NCI-H748 (cell line): ENCODE measurements around the gene MRPL18.
"Not testable (repeated sequence)": the region's sequence is repeated elsewhere in the genome, so short reads cannot be mapped to it uniquely, and the experiment has no call there.

Experiments
- DNase-seq: peaks from one replicate; lab custom pipeline; 2025; ENCODE audit not compliant: unreplicated experiment; lab: John Stamatoyannopoulos, UW

MRPL18 gene

DNA sequence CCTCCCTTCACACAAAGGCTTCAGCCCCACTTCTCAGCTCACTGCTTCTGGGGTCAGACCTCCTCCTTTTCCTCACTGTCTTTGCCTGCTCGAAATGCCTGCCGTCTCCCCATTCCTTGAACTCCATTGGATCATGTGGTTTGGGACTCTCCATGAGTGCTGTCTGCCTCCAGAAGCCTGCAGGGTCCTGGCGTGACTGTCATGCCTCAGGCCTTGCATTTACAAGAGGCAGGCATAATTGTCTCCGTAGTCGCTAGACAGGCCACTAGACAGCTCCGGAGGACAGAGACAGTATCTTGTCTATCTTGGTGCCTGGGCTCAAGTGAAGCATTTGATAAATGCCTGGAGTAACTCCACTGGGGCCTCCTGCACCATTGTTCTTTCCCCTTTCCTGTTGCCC is 25.1 kb downstream of the MRPL18 start:
- DNase-seq: no peak

DNA sequence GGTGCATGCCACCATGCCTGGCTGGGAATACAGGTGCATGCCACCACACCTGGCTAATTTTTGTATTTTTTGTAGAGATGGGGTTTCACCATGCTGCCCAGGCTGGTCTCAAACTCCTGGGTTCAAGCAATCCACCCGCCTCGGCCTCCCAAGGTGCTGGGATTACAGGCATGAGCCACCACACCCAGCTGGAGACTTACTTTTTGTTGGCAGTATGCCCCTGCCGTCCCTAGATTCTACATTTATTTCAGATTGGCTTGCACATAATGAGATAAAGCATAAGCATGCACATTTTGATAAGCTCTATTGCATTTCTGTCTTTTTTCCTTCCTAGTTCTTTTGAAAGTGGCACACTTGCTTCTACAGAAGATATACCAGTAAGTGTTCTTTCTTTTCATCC is 26.5 kb downstream of the MRPL18 start:
- not testable (repeated sequence) for DNase-seq

DNA sequence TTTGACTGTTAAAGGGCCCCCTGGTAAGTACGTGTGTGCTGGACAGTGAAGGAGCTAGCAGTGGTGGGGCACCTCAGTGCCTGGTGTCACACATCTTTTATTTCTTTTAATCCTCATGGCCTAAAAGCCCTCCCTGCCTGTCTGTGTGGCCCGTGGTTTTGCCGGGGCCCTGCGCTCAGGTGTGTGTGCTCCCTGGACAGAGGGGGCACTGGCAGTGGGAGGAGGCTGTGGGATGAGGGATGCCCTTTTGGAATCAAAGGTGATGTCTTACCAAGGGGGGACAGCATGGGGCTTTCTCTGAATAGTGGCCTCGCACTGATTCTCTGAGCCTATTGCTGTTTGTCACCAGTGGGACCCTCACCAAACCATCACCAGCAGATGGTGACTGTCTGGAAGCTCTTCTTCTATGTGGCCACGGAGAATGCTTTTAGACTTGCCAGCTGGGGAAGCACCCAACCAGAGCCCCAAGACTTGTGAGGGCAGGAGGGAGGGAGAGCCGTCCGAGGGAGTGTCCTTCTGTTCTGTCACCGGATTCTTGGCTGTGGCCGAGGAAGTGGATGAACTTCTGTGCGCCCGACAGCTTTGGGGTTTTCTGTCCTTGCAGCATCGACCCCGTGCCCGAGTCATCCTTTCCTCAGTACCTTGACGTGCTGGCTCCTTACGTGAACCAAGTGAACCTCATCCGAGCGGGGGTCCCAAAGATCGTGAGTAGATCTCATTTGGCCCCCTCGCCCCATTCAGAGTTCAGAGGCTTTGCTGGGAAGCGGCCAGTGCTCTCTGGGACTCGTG is 27.9 kb downstream of the MRPL18 start:
- no peak for DNase-seq

DNA sequence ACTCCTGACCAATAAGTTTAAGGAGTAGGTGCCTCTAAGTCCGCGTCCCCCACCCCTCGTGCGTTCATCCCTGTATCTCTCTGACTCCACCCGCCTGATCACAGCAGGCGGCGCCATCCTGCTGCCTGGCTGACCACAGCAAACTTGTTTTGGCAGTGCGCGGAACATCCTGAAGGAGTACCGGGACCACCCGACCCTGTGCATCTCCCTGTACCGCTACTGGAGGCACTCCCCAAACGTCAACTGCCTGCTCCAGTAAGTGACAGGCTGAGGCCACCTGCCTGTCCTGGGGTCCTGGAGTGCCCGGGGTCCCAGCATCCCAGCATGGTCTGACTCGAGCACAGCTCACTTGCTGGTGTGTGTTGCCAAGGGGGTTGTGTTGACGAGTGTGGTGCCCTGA is 28.8 kb downstream of the MRPL18 start:
- no peak for DNase-seq

DNA sequence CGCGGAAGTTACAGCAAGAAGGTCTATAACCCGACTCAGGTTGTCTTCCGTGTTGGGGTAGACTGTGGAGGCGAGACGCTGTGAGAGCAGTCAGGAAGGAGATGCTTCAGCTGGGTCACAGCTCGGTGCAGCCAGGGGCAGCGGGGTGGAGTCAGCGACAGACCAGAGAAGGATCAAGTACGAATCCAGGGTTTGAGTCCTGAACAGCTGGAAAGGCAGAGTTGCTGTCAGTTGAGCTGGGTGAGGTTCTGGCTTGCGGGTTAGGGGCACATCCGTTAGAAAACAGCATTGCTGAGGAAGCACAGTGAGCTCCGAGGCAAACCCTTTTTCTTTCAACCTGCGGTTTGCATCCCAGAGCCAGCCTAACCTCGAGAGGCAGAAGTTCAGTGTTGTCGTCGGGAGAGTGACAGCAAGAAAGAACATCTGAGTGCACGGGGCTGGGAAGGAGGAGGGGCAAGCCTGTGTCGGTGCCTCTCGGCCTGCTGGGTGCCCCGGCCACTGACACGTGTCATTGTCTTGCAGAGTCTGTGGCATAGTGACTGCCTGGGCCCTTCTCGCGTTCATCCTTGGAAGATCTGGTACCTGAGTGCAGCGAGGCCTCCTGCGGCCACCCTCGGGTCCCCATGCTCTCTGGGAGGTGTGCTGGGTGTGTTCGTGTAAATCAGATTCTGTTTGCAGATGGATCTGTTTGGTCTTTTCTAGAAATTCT is 29.8 kb downstream of the MRPL18 start:
- no peak for DNase-seq

DNA sequence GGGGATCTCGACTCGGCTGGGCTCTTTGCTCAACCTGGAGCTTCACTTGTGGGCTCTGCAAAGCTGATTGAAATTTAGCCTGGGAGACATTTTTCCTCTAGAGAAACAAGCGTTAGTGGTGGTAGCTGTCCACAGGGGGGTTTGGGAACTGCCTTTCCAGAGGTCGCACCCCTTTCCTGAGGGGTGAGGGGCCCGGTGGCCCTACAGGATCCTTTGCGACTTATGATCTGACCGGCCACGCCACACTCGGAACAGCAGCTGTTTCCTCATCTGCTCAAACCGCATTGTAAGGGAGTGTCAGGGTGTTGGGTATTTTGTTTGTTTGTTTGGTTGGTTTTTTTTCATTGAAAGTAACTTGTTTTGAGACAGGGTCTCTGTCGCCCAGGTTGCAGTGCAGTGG is 30.9 kb downstream of the MRPL18 start:
- no peak for DNase-seq

DNA sequence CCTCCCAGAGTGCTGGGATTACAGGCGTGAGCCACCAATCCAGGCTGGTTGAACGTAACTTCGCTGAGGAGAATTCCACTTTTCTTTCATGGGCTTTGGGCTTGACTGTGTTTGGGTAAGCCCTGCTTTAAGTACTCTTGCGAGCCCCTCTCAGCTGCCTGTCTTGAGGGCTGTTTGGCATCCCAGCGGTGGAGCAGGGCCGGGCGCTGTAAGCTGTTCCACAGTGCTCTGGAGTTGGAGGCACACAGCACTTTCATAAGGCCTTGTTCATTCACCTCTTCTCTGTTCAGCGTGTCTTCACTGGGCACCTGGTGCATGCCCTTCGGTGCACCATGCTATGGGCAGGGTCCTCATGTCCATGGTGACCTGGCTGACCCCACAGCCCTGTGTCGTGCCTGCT is 31.5 kb downstream of the MRPL18 start:
- DNase-seq: no peak

DNA sequence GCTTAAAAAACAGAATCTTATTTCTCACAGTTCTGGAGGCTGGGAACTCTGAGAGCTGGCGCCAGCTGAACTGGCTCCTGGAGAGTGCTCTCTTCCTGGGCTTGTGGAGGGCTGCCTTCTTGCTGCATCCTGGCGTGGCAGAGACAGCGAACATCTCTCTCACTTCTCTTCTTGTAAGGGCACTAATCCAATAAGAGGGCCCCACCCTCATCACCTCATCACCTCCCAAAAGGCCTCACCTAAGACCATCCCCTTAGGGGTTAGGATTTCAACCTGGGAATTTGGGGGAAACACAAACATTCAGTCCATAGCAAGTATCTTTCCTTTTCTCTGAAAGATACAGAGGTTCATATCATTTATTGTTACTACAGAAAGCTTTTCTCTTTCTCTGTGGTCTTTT is 33.7 kb downstream of the MRPL18 start:
- DNase-seq: no peak

DNA sequence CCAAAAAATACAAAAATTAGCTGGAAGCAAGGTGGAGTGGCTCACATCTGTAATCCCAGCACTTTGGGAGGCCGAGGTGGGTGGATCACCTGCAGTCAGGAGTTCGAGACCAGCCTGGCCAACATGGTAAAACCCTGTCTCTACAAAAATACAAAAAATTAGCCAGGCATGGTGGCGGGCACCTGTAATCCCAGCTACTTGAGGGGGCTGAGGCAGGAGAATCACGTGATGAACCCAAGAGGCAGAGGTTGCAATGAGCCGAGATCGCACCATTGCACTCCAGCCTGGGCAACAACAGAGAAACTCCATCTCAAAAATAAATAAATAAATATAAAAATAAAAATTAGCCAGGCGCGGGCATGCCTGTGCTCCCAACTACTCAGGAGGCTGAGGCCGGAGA is 34.4 kb downstream of the MRPL18 start:
- DNase-seq: not testable (repeated sequence)

DNA sequence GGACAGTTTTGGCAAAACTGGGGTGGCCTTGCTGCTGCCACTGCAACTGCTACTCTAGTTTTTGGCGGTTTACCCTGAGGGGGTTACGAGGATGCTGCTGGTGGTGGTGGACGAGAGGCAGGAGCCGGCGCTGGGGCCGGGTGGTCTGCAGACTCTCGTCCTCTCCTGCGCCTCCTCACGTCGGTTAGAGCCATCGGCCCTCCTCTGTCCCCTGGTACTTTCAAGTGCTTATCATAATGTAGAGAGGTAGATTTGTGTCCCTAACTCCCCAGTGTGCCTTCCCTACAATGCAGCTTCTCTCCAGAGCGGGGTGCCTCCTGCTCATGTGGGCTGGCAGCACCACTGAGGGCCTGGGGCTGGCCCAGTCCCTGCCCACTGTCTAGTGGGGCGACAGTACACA is 35.7 kb downstream of the MRPL18 start:
- DNase-seq: no peak

DNA sequence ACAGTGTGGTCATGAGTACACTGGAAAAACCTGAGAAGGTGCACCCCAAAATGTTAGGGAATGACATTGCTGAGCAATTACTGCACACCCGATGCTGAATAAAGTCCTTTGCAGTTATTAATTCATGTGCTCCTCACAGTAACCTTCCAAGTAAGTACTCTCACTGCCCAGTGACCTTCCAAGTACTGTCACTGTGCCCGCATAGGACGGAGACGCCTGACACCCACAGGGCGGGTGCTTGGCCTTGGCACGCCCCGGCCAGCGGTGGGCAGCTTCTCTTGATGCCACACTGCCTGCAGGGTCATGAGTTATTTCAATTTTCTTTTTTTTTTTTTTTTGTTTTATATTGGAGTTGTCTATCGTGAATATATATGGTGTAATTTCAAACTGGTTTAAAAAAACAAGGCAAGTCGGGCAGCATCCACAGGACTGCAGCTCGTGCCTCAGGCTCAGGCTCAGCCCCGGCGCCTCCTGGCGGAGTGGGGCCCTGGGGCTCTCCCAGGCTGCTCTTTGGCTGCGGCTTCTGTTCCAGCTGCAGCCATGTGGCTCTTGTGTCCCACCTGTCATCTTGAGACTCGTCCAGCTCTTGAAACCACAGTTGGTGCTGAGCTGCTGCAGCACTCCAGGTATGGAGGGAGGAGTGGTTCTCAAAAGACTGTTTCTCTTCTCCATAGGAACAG is 36.8 kb downstream of the MRPL18 start:
- DNase-seq: no peak

DNA sequence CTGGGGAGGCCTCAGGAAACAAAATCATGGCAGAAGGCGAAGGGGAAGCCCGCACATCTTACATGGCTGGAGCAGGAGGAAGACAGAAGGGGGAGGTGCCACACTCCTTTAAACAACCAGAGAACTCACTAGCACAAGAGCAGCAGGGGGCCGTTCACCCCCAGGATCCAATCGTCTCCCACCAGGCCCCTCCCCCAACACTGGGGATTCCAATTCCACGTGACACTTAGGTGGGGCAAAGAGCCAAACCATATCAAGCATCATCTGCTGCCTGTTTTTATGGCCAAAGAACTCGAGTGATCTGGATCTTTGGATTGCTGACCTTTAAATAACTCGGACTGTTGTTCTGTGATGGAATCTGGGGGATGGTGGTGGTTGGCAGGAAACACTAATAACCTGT is 37.8 kb downstream of the MRPL18 start:
- no peak for DNase-seq

DNA sequence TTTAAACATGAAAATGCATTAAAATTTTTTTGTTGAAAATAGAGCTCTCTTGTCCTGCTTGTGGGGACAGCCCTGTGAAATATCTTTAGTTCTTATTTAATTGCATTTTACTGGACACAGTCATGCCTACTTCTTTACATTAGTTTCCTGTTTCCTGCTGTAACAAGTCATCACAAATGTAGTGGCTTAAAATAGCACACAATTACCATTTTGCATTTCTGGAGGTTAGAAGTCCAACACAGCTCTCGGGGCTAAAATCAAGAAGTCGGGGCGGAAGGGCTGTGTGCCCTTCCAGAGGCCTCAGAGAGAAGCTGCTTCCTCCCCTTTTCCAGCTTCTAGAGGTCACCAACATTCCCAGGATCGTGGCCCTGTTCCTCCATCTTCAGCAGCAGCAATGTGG is 39.3 kb downstream of the MRPL18 start:
- DNase-seq: no peak

DNA sequence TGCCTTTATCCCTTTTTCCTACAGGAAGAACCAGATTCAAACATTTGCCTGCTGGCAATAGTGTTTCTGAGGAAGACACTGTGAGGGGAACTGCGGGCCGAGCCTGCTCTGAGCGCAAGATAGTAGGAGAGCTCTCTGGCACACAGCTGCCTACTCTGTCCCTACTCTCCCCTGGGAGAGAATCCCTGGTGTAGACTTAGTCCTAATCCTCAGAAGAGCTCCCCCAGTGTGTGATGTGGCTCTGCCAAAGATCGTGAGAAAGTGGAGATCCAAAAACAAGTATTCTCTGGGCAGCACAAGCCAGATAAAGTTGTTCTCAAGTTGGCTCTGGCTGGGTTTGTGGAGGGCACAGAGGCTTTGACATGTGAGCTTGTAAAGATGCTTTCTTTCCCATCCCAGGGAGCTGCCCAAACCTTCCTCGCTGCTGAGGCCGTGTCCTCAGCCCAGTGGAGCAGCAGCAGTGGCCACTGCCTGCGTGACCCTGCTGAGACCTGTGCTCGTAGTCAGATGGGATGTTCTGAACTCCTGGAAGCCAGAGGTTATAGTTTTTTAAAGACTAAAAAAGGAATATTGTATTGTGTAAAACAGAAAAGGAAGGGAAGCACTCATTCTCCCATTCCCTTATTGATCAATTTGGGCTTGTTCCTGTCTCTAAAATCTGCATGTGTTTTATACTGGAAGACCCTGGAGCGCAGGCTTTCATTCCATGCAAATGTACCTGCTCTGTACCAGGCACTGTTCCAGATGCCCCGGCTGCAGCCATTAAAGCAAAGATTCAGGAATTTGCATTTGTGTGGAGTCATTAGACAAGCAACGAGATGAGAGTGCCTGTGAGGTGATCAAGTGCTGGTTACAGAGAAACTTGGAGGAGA is 40.5 kb downstream of the MRPL18 start:
- DNase-seq: no peak

DNA sequence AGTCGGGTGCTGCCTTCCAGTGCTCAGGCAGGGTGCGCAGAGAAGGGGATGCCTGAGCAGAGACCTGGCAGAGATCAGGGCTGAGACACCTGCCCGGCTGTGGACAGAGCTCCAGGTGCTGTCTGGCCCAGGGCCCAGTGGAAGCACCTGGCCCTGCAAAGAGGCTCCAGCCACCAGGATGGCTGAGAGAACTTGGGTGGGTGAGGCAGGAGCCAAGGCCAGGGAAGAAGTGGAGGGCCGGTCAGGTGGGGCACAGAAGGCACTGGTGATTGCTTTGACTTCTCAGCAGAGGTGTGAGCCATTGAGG is 41.1 kb downstream of the MRPL18 start:
- no peak for DNase-seq

DNA sequence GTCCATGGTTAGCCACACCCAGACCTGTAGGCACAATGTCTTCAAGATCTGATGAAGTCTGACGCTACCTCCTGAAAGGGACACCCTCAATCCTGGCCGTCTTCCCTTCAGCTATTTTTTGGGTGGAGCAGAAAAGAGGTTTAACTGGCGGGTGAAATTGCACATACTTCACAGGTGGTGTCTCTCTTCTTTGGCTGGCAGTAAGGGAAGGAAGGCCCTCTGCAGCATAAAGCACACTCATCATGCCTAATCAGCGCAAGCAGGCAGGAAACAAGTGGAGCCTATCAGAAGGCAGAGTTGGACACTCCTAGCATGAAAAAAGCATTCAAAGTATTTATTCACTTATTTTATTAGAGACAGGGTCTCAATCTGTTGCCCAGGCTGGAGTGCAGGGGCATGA is 42.7 kb downstream of the MRPL18 start:
- no peak for DNase-seq

DNA sequence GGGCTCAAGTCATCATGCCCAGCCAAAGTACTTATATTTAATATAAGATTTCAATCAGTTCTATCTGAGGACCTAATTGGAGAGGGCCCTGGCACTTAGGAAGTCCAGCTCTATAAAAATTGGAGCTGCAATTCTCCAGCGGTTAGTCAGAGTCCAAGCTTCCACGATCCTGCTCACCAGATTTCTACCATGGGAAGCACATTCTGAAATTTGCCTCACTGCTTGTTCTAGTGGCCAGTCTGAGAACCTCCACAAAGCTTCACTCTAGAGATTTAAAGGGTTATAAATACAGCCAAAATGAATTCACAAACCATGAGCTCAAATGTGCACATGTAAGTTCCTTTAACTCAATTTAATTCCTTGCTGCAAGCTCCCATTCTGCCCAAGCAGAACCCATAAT is 43.3 kb downstream of the MRPL18 start:
- DNase-seq: no peak

DNA sequence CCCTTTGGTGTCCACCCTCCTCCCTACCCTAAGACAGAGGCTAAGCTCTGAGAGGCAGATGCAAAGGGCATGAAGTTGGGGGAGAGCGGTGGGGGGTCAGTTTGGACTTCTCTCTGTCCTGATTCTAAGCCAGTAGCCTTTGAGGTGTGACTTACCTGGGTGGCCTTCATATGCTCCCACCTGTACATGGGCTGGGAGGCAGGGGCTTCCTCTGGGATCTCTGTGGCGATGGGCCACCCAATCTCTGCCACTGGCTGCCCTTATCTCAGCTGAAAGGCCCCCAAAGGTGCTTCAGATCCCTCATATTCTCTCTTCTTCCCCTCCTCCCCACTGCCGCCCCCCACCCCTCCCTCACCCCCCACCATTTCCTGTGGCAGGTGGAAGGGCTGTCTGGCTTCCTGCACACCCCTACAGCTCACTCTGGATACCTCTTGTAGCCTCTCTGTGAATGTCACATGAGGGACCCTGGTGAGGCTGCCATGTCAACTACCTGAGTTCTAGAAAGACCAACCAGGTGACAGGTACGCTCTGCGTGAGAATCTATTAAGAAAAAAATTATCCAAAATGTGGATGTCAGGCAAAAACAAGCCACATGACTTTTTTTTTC is 43.8 kb downstream of the MRPL18 start:
- no peak for DNase-seq

DNA sequence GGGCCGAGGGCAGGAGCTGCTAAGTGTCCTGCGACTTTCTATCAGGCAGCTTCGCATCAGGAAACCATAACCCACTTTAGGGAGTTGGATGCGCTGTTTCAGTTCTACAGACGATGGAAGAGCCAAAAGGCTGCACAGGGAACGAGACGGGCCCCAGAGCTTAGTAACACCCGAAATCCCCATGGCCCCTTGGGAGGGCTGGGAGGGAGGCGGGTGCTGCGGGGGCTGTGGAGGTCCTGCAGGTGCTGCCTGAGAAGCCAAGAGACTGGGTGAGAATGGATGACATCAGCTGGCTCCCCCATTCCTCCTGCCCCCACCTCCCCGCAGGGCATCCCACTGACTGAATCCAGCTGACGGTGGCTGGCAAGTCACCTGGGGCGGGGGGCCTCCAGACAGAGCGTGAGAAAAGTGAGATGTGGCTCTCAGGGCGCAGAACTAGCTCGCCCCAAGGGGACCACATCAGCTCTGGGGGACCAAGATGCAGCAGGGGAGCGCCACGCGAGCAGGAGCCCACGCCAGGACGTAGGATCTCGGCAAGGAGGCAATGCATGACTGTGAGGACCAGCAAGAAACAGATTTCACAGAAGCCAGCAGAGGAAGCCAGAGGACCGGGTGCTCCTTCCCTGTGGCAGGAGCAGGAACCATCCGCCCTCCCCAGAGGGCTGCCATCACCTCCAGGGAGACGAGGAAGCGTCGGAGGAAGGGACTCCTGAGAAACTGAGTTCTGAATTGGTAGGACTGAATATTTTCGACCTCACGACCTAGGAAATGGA is 46.6 kb downstream of the MRPL18 start:
- no peak for DNase-seq

DNA sequence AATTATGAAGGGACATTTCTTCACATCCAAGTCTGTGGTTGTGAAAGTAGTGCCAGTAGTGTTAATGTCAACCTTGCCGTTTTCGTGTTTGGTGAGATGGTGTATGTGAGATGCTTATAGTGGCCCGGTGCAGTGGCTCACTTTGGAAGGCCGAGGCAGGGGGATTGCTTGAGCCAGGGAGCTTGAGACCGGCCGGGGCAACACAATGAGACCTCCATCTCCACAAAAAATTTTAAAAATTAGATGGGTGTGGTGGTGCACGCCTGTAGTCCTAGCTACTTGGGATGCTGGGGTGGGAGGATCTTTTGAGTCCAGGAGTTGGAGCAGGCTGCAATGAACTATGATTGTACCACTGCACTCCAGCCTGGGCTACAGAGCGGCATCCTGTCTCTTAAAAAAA is 47.2 kb downstream of the MRPL18 start:
- DNase-seq: no peak
